GM18867 (cell line): Measurements from ENCODE around the gene RBPJ.
"Not testable (repeated sequence)": the region's sequence is repeated elsewhere in the genome, so short reads cannot be mapped to it uniquely, and the experiment has no call there.

Experiments
- ATAC-seq: cut with Tn5 transposase; IDR thresholded peaks from one replicate; pipeline ENCODE4 v1.9.1; 2021; ENCODE audit warnings: mild to moderate bottlenecking, moderate library complexity; ENCODE audit not compliant: unreplicated experiment

The RBPJ gene

GRCh38 chr4:26300314-26301307, 20.2 kb upstream of the RBPJ start:
- no peak for ATAC-seq

DNA sequence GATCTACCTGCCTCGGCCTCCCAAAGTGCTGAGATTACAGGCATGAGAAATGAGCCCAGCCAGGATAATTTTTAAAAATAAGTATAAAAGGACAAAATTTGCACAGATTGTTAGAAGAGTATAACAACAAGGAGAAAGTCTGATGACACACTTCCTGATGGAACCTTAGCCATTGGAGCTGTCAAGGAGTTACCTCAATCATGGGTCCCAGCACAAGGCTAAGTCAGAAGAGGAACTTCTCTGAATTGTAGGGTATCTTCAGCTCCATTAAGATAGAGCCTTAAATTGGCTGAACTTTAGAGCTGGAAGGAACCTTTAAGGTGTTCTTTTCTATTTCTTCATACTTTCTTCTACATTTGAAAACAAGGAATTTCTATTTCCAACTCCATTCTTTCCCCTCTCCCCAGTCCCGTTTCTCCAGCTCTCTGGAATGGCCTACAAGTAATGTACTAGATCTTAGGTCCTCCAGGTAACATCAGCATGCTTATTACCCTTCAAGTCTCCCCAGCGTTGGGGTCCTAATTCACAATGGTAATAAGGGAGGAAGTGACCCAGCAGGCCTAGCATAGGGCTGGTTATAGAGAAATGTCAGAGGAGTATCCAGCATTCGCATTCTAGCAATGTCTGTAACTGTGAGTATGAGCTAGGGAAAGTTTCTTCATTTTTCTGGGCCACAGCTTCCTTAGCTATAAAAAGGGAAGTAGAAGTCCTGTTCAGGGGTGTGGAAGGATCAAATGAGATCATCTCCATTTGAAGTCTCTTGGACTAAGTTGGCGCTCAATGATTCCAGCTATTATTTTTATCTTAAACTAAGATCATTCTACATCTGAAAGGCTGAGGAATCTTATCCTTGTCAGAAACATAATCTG, 18.5 kb upstream of the RBPJ start:
- no peak for ATAC-seq

GRCh38 chr4:26303008-26303407, 17.8 kb upstream of the RBPJ start:
- no peak for ATAC-seq

DNA sequence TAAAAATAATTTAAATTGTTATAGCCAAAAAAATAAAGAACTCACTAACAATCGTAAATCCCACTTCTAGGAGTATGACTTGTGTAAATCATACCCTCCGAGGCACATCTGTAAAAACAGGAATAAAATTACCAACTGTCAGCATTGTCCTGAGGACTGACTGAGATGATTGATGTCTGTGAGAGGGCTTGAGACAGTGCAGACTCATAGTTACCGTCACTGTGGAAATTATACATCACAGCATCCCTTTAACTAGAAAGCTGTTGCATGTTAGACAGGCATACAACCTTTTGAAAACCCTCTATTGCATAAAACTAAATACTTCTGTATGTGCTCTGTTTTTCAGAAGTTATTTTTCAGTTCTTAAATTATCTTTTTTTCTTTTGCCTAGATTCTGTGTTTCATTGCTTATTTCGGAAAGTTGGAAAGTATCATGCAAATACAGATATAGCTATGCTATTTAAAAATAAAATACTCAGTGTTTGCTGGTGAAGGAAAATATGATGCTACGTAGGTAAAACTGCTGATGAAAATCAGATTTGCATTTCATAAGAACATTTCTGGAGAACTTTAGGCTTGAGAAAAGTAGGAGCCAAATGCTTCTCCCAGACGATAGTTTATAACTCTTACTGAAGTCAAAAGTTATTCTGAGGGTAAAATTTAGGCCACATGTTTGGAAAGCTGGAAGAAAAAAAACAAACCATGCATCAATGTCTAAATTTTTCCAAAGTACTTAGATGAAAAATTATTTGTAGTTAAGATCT, 13.6 kb upstream of the RBPJ start:
- peak; percentile 61 for ATAC-seq

DNA sequence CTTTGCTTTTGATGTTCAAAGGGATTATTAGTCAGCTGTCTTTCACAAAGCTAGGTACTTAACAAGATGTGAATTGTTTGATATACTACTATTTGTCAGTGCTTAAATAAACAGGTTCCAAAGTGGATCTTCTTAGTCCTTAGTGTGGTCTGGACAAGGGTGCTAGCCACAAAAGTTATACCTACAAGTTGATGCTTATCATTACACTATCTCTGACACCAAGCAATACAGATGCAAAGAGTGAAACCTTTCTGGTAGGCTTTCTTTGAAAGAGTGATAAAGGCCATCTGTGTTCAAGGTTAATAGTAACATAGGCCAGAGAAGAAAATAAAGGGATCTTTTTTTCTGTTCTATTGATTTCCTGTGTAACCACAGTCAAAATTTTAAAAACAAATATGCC, 12.2 kb upstream of the RBPJ start:
- ATAC-seq: no peak

DNA sequence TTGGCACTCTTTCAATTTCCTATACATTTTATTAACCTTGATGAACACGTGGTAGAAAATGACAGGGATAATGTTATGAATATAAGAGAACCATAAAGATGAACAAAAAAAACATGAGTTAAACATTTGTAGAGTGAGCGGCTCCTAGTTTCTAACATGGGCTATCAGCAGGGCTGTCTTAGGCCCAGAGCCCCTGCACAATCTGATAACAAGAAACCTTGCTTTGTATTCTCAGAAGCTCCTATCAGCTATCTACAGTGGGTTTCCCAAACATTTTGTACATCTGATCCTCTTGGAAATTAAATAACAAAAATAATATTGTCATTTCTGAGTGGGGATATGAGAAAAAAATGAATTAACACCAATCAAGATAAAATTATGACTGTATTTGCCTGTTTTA, 10.6 kb upstream of the RBPJ start:
- no peak for ATAC-seq

GRCh38 chr4:26311633-26312032, 9.2 kb upstream of the RBPJ start:
- ATAC-seq: no peak

- ATAC-seq: not testable (repeated sequence)
These were observed 5.4 kb upstream of the RBPJ start for GRCh38 chr4:26315316-26315932.

GRCh38 chr4:26317766-26318165, 3.0 kb upstream of the RBPJ start:
- ATAC-seq: no peak

GRCh38 chr4:26319467-26319948, 1.3 kb upstream of the RBPJ start:
- peak; percentile 73 for ATAC-seq

DNA sequence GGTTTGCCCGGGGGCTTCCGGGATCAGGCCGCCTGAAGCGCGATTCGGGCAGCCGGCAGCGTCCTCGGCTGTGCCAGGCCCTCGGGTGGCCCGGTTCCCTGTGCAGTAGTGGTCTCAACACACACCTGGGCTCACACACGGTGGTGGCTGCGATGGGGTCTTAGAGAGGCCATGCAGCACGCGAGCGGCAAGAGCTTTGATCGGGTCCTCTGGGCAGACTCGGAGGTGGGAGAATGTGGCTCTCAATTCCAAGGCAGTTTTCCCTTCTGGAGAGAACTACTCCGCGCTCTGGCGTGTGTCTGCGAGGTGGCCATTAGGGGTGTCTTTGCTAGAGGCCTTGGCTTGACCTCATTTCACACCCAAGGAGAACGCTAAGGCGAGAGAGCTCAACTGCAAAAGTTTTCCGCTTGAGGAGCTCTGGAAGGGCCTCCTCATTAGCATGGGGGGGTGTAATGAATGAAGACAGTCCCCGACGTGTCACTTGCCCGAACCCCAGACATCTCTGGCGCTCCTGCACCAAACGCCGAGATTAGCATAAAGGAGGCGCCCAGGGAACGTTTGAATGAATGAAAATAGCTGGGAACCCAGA, 771 bp upstream of the RBPJ start:
- ATAC-seq: peak; percentile 24

GRCh38 chr4:26321373-26322221, 783 bp downstream of the RBPJ start:
- ATAC-seq: no peak

GRCh38 chr4:26322346-26322745, 1.5 kb downstream of the RBPJ start:
- no peak for ATAC-seq

GRCh38 chr4:26323821-26324220, 3.0 kb downstream of the RBPJ start:
- no peak for ATAC-seq

DNA sequence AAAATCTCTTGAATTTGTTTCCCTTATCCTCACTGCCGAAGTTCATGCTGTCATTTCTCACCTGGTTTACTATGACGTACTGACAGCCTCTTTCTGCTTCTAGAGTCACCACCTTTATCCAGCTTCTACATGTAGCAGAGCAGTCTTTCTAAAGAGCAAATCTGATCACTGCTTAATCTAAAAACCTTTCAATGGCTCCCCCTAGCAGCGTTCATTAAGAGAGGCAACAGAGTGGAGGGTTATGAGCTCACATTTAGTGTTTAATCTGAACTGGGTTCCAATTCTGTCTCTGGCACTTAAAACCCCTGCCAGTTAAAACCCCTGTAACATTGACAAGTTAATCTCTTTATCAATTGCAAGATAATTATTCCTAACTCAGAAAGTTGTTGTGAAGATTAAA, 4.4 kb downstream of the RBPJ start:
- no peak for ATAC-seq

GRCh38 chr4:26326791-26327190, 6.0 kb downstream of the RBPJ start:
- ATAC-seq: no peak

- ATAC-seq: peak; percentile 71
These were observed 9.5 kb downstream of the RBPJ start for GRCh38 chr4:26330186-26330787.

DNA sequence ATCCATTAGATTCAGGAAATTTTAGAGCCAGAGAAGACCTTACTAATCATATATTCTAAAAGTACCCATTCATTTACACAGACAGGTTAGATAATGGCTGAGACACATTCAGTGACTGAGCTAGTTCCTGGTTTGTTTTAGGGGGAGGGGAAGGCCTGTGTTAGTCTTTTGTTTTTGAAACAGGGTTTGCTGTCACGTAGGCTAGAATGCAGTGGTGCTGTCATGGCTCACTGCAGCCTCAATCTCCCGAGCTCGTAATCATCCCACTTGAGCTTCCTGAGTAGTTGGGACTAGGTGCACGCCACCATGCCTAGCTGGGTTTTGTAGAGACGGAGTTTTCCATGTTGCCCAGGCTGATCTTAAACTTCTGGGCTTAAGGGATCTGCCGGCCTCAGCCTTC, 10.1 kb downstream of the RBPJ start:
- no peak for ATAC-seq
